Measurements from ENCODE around the gene DNAJC11.

DNA sequence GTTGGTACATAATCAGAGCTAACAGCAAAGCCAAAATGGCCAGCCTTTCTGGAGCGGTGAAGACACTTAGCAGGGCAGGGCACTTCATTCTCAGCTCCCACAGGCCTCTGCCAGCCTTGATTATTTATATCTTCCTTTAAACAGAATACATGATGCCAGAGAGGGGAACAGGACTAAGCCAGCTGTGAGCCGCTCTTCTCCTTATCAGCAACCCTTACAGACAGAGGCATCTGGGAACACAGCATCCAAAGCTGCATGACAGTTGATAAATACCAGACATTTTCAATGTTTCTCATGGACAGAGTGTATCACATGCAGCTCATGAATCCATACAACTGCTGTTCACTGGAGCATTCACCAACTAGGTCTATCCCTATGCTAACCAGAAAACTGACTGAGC, 29.1 kb downstream of the DNAJC11 start:
- TF ChIP-seq, protein P1, sequence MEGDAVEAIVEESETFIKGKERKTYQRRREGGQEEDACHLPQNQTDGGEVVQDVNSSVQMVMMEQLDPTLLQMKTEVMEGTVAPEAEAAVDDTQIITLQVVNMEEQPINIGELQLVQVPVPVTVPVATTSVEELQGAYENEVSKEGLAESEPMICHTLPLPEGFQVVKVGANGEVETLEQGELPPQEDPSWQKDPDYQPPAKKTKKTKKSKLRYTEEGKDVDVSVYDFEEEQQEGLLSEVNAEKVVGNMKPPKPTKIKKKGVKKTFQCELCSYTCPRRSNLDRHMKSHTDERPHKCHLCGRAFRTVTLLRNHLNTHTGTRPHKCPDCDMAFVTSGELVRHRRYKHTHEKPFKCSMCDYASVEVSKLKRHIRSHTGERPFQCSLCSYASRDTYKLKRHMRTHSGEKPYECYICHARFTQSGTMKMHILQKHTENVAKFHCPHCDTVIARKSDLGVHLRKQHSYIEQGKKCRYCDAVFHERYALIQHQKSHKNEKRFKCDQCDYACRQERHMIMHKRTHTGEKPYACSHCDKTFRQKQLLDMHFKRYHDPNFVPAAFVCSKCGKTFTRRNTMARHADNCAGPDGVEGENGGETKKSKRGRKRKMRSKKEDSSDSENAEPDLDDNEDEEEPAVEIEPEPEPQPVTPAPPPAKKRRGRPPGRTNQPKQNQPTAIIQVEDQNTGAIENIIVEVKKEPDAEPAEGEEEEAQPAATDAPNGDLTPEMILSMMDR (IDR thresholded peaks at IDR 0.05): no peak
- TF ChIP-seq POLR2AphosphoS5 (IDR thresholded peaks at IDR 0.05) (no peak), EP300 (IDR thresholded peaks at IDR 0.05) (no peak)
